Right renal pelvis (tissue), 4 donors: ENCODE results near the gene FUOM. TPM values are rescaled to one million over a fixed set of nuclear protein-coding genes. Genes with fewer than 3 reads are reported as not detected.

ENCODE experiments used
- DNase-seq, 4 donors: peaks; one replicate each; pipeline ENCODE4 v3.0.0-alpha.2; 2013; ENCODE audit warnings: low read depth in 4 of 4, low spot score in 3 of 4, missing footprints in 1 of 4
- polyA plus RNA-seq, 4 donors: library from polyadenylated mRNA; unstranded; fragments of 120-200 nt; gene quantifications; one replicate each; pipeline ENCODE4 v1.2.1, GENCODE V29; 2013; ENCODE audit not compliant: insufficient read length in 4 of 4

Gene FUOM
- polyA plus RNA-seq, 4 donors = 14.7 to 28.7 (median 18.1) TPM

- no peak for DNase-seq
These were observed 41.1 kb downstream of the FUOM start for GRCh38 chr10:133316732-133317131.

DNA sequence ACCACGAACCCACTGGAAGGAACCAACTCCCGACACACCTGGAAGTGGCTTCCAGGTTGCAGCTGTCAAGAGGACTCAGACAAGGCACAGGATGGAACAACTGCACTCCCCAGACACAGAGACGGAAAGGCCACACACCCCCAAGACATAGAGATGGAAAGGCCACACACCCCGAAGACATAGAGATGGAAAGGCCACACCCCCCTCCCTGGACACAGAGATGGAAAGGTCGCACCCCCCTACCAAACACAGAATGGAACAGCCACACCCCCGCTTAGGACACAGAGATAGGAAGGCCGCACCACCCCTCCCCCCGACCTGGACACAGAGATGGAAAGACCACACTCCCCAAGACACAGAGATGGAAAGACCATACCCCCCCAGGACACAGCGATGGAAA, 41.6 kb downstream of the FUOM start:
- DNase-seq = no peak

DNA sequence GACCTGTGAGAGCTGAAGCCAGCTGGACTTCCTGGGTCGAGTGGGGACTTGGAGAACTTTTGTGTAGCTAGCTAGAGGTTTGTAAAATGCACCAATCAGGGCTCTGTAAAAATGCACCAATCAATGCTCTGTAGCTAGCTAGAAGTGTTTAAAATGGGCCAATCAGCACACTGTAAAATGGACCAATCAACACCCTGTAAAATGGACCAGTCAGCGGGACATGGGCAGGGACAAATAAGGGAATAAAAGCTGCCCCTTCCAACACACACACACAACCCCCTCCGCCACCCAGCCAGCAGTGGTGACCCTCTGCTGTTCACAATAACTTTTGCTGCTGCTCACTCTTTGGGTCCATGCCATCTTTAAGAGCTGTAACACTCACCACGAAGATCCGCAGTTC, 42.0 kb downstream of the FUOM start:
- no peak for DNase-seq

DNA sequence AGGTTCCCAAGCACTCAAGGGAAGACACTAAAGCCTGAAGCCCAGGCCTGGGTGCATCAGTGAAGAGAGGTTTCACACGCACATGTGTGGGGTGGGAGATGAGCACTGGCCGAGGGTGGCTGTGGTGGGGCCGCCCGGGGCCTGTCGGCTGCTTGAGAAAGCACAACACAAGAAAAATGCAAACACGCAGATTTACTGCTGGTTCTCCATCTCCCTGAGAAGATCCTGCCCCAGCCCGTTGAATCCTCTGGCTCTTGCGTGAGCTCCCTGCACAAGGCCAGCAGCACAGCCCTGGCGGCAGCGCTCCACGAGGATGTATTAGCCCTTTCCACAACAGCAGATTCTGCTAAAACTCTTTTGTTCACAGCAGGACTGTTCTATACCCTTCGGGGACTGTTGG, 42.9 kb downstream of the FUOM start:
- no peak for DNase-seq

- DNase-seq = no peak
These were observed 44.6 kb downstream of the FUOM start for GRCh38 chr10:133313192-133313591.

DNA sequence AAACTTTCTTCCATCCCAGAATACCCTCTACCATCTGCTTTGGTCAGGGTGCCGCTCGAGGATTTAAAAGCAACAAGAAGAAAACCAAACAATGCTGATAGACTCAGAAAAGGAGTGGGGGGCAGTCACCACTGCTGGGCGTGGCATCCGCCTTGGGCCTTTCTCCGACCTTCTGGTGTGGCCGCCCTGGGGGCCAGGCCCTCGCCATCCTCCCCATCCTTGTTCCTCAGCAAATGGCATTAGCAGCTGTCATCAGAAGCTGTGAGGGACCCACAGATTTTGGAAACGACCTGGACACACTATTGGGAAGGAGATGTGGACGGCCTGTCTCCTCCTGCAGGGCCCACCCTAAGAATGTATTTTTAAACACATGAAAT, 45.1 kb downstream of the FUOM start:
- DNase-seq = no peak

GRCh38 chr10:133312016-133312768, 45.6 kb downstream of the FUOM start:
- no peak for DNase-seq

DNA sequence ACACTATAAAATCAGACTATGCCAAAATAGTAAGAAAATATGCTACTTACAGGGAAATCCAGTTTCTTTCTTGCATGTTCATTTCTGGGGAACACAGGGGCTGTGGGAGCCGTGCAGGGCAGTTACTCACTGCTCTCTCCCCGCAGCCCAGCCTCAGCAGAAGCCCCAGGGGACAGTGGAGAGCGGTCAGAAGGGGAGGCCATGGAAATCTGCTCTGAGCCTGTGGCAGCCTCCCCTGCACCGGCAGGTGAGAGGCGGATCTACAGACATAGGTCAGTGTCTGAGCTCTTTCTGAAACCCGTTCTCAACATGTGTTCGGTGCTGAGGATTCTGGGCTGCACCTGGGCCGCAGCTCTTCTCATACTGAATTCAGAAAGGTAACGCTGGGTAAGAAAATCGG, 46.2 kb downstream of the FUOM start:
- no peak for DNase-seq

- no peak for DNase-seq
These were observed 47.0 kb downstream of the FUOM start for GRCh38 chr10:133310789-133311188.

GRCh38 chr10:133310399-133310755, 47.4 kb downstream of the FUOM start:
- no peak for DNase-seq

GRCh38 chr10:133309720-133310398, 48.0 kb downstream of the FUOM start:
- no peak for DNase-seq

- peak; percentile 58 to 82 (median 68) for DNase-seq
These were observed 48.6 kb downstream of the FUOM start for GRCh38 chr10:133309100-133309719.

DNA sequence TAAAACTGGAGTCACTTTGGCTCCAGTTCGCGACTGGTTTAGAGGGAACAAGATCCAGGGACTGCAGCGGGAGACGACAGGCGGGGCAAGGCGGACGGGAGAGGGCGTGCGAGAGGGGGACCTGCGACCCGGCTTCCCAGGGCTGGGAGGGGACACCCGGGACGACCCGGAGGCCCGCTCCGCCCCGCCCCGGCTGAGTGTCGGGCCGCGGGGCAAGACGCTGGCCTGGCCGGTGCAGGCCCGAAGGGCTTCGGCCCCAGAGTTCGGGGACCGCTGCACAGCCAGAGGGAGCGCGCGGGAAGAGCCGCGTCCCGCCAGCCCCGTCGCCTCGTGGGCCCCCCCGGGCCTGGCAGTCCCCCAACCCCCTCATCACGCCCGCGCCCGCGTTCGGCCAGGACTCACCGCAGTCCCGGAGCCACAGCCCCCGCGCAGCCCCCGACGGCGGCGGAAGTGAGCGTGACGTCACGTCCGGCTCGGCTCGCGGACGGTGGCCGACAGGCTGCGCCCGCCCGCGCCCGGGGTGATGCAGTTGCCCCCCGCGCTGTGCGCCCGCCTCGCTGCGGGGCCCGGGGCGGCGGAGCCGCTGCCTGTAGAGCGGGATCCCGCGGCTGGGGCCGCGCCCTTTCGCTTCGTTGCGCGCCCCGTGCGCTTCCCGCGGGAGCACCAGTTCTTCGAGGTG, 49.3 kb downstream of the FUOM start, which contains the start of the genes TUBGCP2 and ZNF511:
TSS of gene TUBGCP2 (minus strand) at position 452 of the 679 bp plus-strand sequence. CDS start 5,931 bp downstream, outside the sequence.
TSS of gene ZNF511 (plus strand) at position 494 of the 679 bp plus-strand sequence. CDS start at position 524, 30 bp downstream.
- DNase-seq = peak; percentile 61 to 84 (median 76)

DNA sequence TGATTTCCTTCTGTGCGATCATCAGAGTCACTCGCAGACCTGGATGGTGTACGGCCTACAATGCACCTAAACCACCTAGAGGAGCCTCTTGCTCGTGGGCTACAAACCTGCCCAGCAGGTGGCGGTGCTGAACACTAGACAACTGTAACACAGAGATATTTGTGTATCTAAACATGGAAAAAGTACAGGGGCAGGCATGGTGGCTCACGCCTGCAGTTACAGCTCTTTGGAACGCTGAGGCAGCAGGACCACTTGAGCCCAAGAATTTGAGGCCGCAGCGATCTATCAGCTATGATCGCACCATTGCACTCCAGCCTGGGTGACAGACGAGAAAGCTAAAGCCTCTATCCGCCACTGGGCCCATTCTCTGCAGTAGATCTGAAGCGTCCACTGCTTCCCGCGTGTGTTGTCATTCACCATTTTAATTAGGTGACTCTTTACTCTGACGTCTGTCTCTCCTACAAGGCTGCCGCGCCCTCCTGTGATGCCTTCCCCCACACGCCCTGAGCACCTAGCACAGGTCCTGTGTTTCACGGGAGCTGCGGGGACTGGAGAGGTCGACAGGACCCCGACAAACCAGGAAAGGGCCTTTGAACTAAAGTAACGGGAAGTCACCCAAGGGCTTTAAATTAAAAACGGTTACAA, 49.9 kb downstream of the FUOM start:
- peak in 3 of 4 donors; percentile 63 to 69 (median 67) for DNase-seq

DNA sequence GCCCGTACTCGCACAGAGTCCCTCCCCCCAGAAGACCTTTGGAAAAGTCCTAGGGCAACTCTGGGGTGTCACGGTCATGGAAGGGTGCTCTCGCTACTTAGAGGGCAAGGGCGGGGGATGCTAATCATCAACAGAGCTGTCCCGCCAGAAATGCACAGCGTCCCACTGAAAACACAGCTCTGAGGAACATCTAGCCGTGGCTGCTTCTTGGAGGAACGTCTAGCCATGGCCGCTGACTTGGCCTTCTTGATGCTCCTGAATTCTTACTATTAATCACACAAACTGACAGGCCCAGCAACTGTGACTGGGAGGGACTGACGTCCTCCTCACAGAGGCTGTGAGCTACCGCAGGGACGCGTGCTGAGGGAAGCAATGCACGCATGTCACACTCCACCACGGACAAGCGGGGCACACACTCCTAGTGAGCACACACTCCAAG, 50.9 kb downstream of the FUOM start:
- no peak for DNase-seq

DNA sequence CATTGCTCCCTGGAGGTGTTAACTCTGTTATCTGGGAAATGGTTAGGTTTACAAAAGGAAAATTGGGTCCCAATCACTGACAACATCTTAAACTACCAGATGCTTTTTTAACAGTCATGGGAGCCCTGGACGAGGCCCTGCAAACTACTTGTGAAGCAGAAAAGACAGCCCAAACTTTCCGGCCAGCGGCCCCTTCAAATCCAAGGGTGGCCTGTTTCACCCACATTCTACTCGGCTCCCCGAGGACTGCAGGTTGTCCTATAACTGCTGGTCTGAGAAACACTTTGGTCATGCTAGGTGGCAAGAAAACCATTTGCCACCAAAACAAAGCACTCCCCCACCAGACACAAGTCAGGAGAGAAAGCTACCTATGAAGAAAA, 51.7 kb downstream of the FUOM start:
- no peak for DNase-seq
